Fibroblast of lung (primary cell): ENCODE data around the gene LIAS. TPM values are rescaled to one million over a fixed set of nuclear protein-coding genes. Genes with fewer than 3 reads are reported as not detected.

ENCODE experiments used
- DNase-seq, 2 donors: peaks; one replicate each; pipeline versions ENCODE4 v3.0.0 to v3.0.0-alpha.2; 2010; ENCODE audit warnings: low read depth in 2 of 2
- H2AFZ ChIP-seq: 2 replicates; pipeline ENCODE4 v1.5.1; 2012; ENCODE audit warnings: low read length, control low read depth, inconsistent platforms
- H3K27ac ChIP-seq: 2 replicates; pipeline ENCODE4 v1.5.1; 2011; ENCODE audit warnings: low read length, control low read depth; ENCODE audit not compliant: insufficient read depth
- H3K27me3 ChIP-seq: 2 replicates; pipeline ENCODE4 v1.5.1; 2011; ENCODE audit warnings: mild to moderate bottlenecking, low read length; ENCODE audit not compliant: control insufficient read depth, insufficient read depth
- H3K36me3 ChIP-seq: 2 replicates; pipeline ENCODE4 v1.5.1; 2011; ENCODE audit warnings: low read length; ENCODE audit not compliant: control insufficient read depth, insufficient read depth
- H3K4me1 ChIP-seq: 2 replicates; pipeline ENCODE4 v1.5.1; 2011; ENCODE audit warnings: low read length; ENCODE audit not compliant: control insufficient read depth, insufficient read depth; ENCODE audit errors: extremely low read depth
- H3K4me2 ChIP-seq: 2 replicates; pipeline ENCODE4 v1.5.1; 2011; ENCODE audit warnings: low read length, control low read depth; ENCODE audit not compliant: insufficient read depth; ENCODE audit errors: extremely low read depth
- H3K4me3 ChIP-seq, 4 experiments: fragments of 200-600 bp in 1 of 4; sonication (generic) in 1 of 4; replicated peaks in 1 of 4; 2 replicates each; pipeline ENCODE4 v1.5.1; 2011 to 2016; ENCODE audit warnings: low read length in 4 of 4, low read depth in 3 of 4, mild to moderate bottlenecking in 3 of 4, control low read depth in 2 of 4, inconsistent platforms in 1 of 4, mixed read lengths in 1 of 4; ENCODE audit not compliant: insufficient read depth in 1 of 4; ENCODE audit errors: control extremely low read depth in 1 of 4
- H3K79me2 ChIP-seq: 2 replicates; pipeline ENCODE4 v1.5.1; 2012; ENCODE audit warnings: mild to moderate bottlenecking, low read length, inconsistent platforms; ENCODE audit not compliant: control insufficient read depth, insufficient read depth
- H3K9ac ChIP-seq: 2 replicates; pipeline ENCODE4 v1.5.1; 2011; ENCODE audit warnings: mild to moderate bottlenecking, low read length, control low read depth; ENCODE audit not compliant: insufficient read depth
- H3K9me3 ChIP-seq: 2 replicates; pipeline ENCODE4 v1.5.1; 2012; ENCODE audit warnings: low read depth, low read length; ENCODE audit not compliant: control insufficient read depth, insufficient read depth
- H4K20me1 ChIP-seq: 2 replicates; pipeline ENCODE4 v1.5.1; 2011; ENCODE audit warnings: low read length; ENCODE audit not compliant: control insufficient read depth, insufficient read depth; ENCODE audit errors: extremely low read depth
- CTCF ChIP-seq, 2 donors: IDR thresholded peaks in 1 of 2; conservative IDR thresholded peaks in 1 of 2; 1 replicate in 1 of 2; 2 replicates in 1 of 2; pipeline ENCODE4 v1.5.1; 2011 to 2012; ENCODE audit warnings: low read length in 2 of 2, control low read depth in 1 of 2, inconsistent platforms in 1 of 2, low read depth in 1 of 2, mild to moderate bottlenecking in 1 of 2
- EZH2 ChIP-seq: IDR thresholded peaks from 2 replicates; pipeline ENCODE4 v1.5.1; 2012; ENCODE audit warnings: low read length, control low read depth, mild to moderate bottlenecking; ENCODE audit errors: missing control alignments
- polyA plus RNA-seq, 2 donors: library from polyadenylated mRNA; depleted of rRNA in 1 of 2; stranded (reverse) in 1 of 2; unstranded in 1 of 2; fragments of >200 nt; gene quantifications; 2 replicates each; pipeline ENCODE4 v1.2.1, GENCODE V29; 2011 to 2012; ENCODE audit warnings: missing spikeins in 1 of 2
- total RNA-seq: library from RNA; depleted of rRNA; stranded (reverse); fragments of >200 nt; gene quantifications from 2 replicates; pipeline ENCODE4 v1.2.1, GENCODE V29; 2014

LIAS gene
- total and polyA plus RNA-seq, 2 donors (not counting 1 experiment from before 2014, with no cell fraction given) = 7.1 to 8.6 TPM

- no peak for DNase-seq
- TF ChIP-seq EZH2 = no peak
- no peak for TF ChIP-seq CTCF (conservative IDR thresholded peaks at IDR 0.05 in 1 of 2, IDR thresholded peaks at IDR 0.05 in 1 of 2; ENCODE audit: low read depth in 1 of 2, low read length in 2 of 2)
- H3K27me3 ChIP-seq = no peaks in the 10 kb centered on the region
- H4K20me1 ChIP-seq = no peaks in the 10 kb centered on the region
- H2AFZ ChIP-seq = no peak overlapping the region
- no peaks in the 10 kb centered on the region for H3K79me2 ChIP-seq
- no peak overlapping the region for H3K27ac ChIP-seq
- H3K4me2 ChIP-seq = no peak overlapping the region
- no peak overlapping the region for H3K4me3 ChIP-seq
- H3K36me3 ChIP-seq = no peaks in the 10 kb centered on the region
- no peaks in the 10 kb centered on the region for H3K4me1 ChIP-seq
- H3K9ac ChIP-seq = no peak overlapping the region
- no peaks in the 10 kb centered on the region for H3K9me3 ChIP-seq
Measured at GRCh38 chr4:39480251-39480650, 21.4 kb downstream of the LIAS start.

GRCh38 chr4:39480902-39481695, 22.2 kb downstream of the LIAS start:
- no peak for DNase-seq
- Histone ChIP-seq H3K36me3 (no peaks in the 10 kb centered on the region), H3K4me3 (no peak overlapping the region), H3K27ac (no peak overlapping the region), H4K20me1 (no peaks in the 10 kb centered on the region), H3K4me2 (no peak overlapping the region), H3K27me3 (no peaks in the 10 kb centered on the region), H3K9me3 (no peaks in the 10 kb centered on the region), H3K79me2 (no peaks in the 10 kb centered on the region), H3K9ac (no peak overlapping the region), H3K4me1 (no peaks in the 10 kb centered on the region), H2AFZ (no peak overlapping the region)
- no peak for TF ChIP-seq CTCF (conservative IDR thresholded peaks at IDR 0.05 in 1 of 2, IDR thresholded peaks at IDR 0.05 in 1 of 2; ENCODE audit: low read depth in 1 of 2, low read length in 2 of 2)
- no peak for TF ChIP-seq EZH2

- H3K4me3 ChIP-seq = no peak overlapping the region
- no peak overlapping the region for H2AFZ ChIP-seq
- no peaks in the 10 kb centered on the region for H3K4me1 ChIP-seq
- no peaks in the 10 kb centered on the region for H4K20me1 ChIP-seq
- H3K27ac ChIP-seq = no peak overlapping the region
- no peak overlapping the region for H3K9ac ChIP-seq
- DNase-seq = no peak
- no peak for TF ChIP-seq EZH2
- TF ChIP-seq CTCF (conservative IDR thresholded peaks at IDR 0.05 in 1 of 2, IDR thresholded peaks at IDR 0.05 in 1 of 2; ENCODE audit: low read depth in 1 of 2, low read length in 2 of 2) = no peak
- no peaks in the 10 kb centered on the region for H3K79me2 ChIP-seq
- H3K4me2 ChIP-seq = no peak overlapping the region
- no peaks in the 10 kb centered on the region for H3K27me3 ChIP-seq
- H3K36me3 ChIP-seq = no peaks in the 10 kb centered on the region
- H3K9me3 ChIP-seq = no peaks in the 10 kb centered on the region
Measured at GRCh38 chr4:39484582-39485272, 25.9 kb downstream of the LIAS start.
